Panc1 (cell line): ENCODE results near the gene NPAS3. TPM values are rescaled to one million over a fixed set of nuclear protein-coding genes. Genes with fewer than 3 reads are reported as not detected.

Experiments
- ATAC-seq: fragments of 200-7000 bp; cut with Tn5 transposase; 2 replicates; pipeline ENCODE4 v1.9.1; 2020; ENCODE audit warnings: mild to moderate bottlenecking, moderate library complexity
- BruUV-seq: library from RNA; stranded (reverse); fragments of 400-500 nt; replicated peaks from 2 replicates; lab custom pipeline; 2021; lab: Mats Ljungman, UMichigan
- CTCF ChIA-PET: fragments of 300-600 bp; sonication (Branson Sonifier 250); formaldehyde crosslinking; loops from one replicate; lab custom pipeline; 2022; ENCODE audit warnings: antibody characterized with exemption; lab: Charles Lee
- POLR2A ChIA-PET: fragments of 300-600 bp; sonication (Branson Sonifier 250); formaldehyde crosslinking; loops from one replicate; lab custom pipeline; 2022; ENCODE audit warnings: antibody characterized with exemption; lab: Charles Lee
- DNase-seq: peaks from one replicate; pipeline ENCODE4 v3.0.0-alpha.2; 2010; ENCODE audit warnings: low read depth, low spot score
- H3K27ac ChIP-seq: 2 replicates; pipeline ENCODE4 v1.5.1; 2011; ENCODE audit warnings: mild to moderate bottlenecking, low read length, inconsistent platforms
- H3K27me3 ChIP-seq: fragments of 200-500 bp; sonication (Bioruptor generic); 2 replicates; pipeline ENCODE4 v1.6.0; 2014; ENCODE audit warnings: low read length, inconsistent platforms; ENCODE audit not compliant: control insufficient read depth, insufficient read depth
- H3K36me3 ChIP-seq: fragments of 200-500 bp; sonication (Bioruptor generic); 2 replicates; pipeline ENCODE4 v1.5.1; 2014; ENCODE audit warnings: inconsistent platforms, mild to moderate bottlenecking, low read length, moderate library complexity; ENCODE audit not compliant: control insufficient read depth, insufficient read depth
- H3K4me1 ChIP-seq: 2 replicates; pipeline ENCODE4 v1.5.1; 2011; ENCODE audit warnings: inconsistent platforms, mild to moderate bottlenecking, low read length, moderate library complexity; ENCODE audit not compliant: control insufficient read depth, insufficient read depth
- H3K4me3 ChIP-seq, 2 experiments: 2 replicates each; pipeline ENCODE4 v1.5.1; 2011 to 2012; ENCODE audit warnings: low read depth in 2 of 2, low read length in 2 of 2, mild to moderate bottlenecking in 2 of 2, inconsistent platforms in 1 of 2, moderate library complexity in 1 of 2
- H3K9me3 ChIP-seq: fragments of 200-500 bp; sonication (Bioruptor generic); 2 replicates; pipeline ENCODE4 v1.5.1; 2014; ENCODE audit warnings: low read depth, mild to moderate bottlenecking, inconsistent platforms, low read length, moderate library complexity; ENCODE audit not compliant: control insufficient read depth, insufficient read depth
- POLR2AphosphoS5 ChIP-seq: IDR thresholded peaks from 2 replicates; pipeline ENCODE4 v1.6.1; 2012; ENCODE audit warnings: mild to moderate bottlenecking, low read depth, low read length, moderate library complexity
- SIN3A ChIP-seq: IDR thresholded peaks from 2 replicates; pipeline ENCODE4 v1.6.1; 2012; ENCODE audit warnings: low read depth, mild to moderate bottlenecking, low read length, moderate library complexity, borderline replicate concordance; ENCODE audit not compliant: insufficient read depth
- TCF7L2 ChIP-seq: IDR thresholded peaks from 2 replicates; pipeline ENCODE4 v1.6.1; 2011; ENCODE audit warnings: mild to moderate bottlenecking, low read depth, low read length, inconsistent platforms
- in situ Hi-C: cut with HindIII; loops from 2 replicates; pipeline ENCODE4 v1.10.0; 2016; ENCODE audit warnings: low sequenced_read_pairs, low pct_unique_long_range_greater_than_20kb
- intact Hi-C: fragments of 100-400 bp; cut with micrococcal nuclease; formaldehyde crosslinking; loops from one replicate; pipeline ENCODE4 v1.10.0; 2022; ENCODE audit not compliant: unreplicated experiment
- total RNA-seq: library from RNA; stranded (reverse); gene quantifications from one replicate; pipeline ENCODE4 v1.2.1, GENCODE V29; 2021; ENCODE audit not compliant: unreplicated experiment
- TF ChIP-seq, protein P1 (sequence below), 2 experiments: IDR thresholded peaks; 2 replicates each; pipeline ENCODE4 v1.6.1; 2011 to 2012; ENCODE audit warnings: low read depth in 2 of 2, control low read depth in 1 of 2, low read length in 1 of 2, mild to moderate bottlenecking in 1 of 2, moderate library complexity in 1 of 2; ENCODE audit not compliant: insufficient read depth in 1 of 2
- TF ChIP-seq, protein P2 (sequence below): fragments of 450-650 bp; IDR thresholded peaks from 2 replicates; pipeline ENCODE4 v1.5.1; 2017; ENCODE audit warnings: mild to moderate bottlenecking

Gene NPAS3
- total RNA-seq, 1 experiment from 2014 or later = 0.23 TPM

DNA sequence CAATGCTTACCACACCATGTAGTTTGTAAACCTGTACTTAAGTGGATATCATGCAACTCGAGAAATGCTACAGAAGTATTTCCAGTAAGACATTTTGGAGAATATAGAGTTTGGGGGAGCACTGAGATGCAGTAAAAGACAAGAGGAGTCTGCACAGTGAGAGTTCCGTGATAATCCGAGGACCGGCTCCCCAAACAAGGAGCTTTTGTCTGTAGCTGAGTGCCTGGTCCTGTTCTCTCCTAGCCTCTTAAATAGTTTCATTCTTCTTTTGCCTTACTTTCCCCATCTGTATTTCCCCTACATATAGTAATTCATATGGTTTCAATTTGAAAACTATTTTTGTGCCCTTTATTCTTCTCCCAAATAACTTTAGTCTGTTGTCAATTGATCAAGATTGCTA, 648.1 kb downstream of the NPAS3 start:
- DNase-seq (no peak), ATAC-seq (no peak)
- intact Hi-C loops = no loop called here
- no peaks in the 10 kb centered on the region for H3K36me3 ChIP-seq
- BruUV-seq = no TSS peak
- H3K4me1 ChIP-seq = no peaks in the 10 kb centered on the region
- no peaks in the 10 kb centered on the region for H3K27me3 ChIP-seq
- no peak overlapping the region for H3K4me3 ChIP-seq
- no peaks in the 10 kb centered on the region for H3K9me3 ChIP-seq
- POLR2A ChIA-PET = no interaction called here
- no peak overlapping the region for H3K27ac ChIP-seq
- in situ Hi-C loops = no loop called here
- no peak for TF ChIP-seq TCF7L2
- CTCF ChIA-PET = no interaction called here

DNA sequence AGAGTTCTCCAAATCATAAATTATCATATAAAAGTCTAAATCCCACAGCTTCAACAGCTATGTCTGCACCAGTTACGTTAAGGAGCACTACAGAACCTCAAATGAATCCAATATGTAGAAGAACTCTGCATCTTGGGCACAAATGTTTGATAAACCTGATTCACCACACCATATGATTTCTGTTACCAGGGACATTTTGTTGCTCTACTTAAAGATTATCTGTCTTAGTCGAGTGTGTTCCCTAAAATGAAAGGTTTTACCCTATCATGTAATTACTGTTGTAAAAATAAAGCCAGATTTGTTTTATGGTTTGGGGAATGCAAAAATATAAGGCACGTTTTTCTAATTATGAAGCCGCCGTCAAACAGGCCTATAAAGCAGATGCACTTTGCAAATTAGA, 649.1 kb downstream of the NPAS3 start:
- CTCF ChIA-PET = no interaction called here
- intact Hi-C loops = no loop called here

DNA sequence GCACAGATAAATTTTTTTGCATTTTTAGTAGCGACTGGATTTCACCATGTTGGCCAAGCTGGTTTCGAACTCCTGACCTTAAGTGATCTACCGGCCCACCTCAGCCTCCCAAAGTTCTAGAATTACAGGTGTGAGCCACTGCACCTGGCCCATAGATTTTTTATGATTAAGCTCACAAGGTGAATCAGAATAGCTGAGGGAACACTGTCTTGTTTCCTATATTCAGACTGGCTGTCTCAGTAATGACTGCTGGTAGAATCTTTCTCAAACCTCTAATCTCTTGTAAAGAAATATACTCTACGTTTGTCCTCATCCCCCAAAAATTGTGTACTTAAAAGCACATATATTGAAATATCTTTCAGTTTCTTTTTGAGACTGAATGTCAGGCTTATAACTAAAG, 650.1 kb downstream of the NPAS3 start:
- no peak for TF ChIP-seq SIN3A
- TF ChIP-seq, protein P1, sequence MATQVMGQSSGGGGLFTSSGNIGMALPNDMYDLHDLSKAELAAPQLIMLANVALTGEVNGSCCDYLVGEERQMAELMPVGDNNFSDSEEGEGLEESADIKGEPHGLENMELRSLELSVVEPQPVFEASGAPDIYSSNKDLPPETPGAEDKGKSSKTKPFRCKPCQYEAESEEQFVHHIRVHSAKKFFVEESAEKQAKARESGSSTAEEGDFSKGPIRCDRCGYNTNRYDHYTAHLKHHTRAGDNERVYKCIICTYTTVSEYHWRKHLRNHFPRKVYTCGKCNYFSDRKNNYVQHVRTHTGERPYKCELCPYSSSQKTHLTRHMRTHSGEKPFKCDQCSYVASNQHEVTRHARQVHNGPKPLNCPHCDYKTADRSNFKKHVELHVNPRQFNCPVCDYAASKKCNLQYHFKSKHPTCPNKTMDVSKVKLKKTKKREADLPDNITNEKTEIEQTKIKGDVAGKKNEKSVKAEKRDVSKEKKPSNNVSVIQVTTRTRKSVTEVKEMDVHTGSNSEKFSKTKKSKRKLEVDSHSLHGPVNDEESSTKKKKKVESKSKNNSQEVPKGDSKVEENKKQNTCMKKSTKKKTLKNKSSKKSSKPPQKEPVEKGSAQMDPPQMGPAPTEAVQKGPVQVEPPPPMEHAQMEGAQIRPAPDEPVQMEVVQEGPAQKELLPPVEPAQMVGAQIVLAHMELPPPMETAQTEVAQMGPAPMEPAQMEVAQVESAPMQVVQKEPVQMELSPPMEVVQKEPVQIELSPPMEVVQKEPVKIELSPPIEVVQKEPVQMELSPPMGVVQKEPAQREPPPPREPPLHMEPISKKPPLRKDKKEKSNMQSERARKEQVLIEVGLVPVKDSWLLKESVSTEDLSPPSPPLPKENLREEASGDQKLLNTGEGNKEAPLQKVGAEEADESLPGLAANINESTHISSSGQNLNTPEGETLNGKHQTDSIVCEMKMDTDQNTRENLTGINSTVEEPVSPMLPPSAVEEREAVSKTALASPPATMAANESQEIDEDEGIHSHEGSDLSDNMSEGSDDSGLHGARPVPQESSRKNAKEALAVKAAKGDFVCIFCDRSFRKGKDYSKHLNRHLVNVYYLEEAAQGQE (IDR thresholded peaks at IDR 0.05; ENCODE audit: insufficient read depth in 1 of 2, low read depth in 2 of 2, low read length in 1 of 2) = no peak
- TF ChIP-seq POLR2AphosphoS5 = no peak
- TF ChIP-seq, protein P2, sequence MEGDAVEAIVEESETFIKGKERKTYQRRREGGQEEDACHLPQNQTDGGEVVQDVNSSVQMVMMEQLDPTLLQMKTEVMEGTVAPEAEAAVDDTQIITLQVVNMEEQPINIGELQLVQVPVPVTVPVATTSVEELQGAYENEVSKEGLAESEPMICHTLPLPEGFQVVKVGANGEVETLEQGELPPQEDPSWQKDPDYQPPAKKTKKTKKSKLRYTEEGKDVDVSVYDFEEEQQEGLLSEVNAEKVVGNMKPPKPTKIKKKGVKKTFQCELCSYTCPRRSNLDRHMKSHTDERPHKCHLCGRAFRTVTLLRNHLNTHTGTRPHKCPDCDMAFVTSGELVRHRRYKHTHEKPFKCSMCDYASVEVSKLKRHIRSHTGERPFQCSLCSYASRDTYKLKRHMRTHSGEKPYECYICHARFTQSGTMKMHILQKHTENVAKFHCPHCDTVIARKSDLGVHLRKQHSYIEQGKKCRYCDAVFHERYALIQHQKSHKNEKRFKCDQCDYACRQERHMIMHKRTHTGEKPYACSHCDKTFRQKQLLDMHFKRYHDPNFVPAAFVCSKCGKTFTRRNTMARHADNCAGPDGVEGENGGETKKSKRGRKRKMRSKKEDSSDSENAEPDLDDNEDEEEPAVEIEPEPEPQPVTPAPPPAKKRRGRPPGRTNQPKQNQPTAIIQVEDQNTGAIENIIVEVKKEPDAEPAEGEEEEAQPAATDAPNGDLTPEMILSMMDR = no peak
- no peak for TF ChIP-seq TCF7L2
- Histone ChIP-seq H3K4me3 (no peak overlapping the region), H3K36me3 (no peaks in the 10 kb centered on the region), H3K27ac (no peak overlapping the region), H3K27me3 (no peaks in the 10 kb centered on the region), H3K4me1 (no peaks in the 10 kb centered on the region), H3K9me3 (no peaks in the 10 kb centered on the region)
- in situ Hi-C loops (no loop called here), intact Hi-C loops (no loop called here)
- CTCF ChIA-PET = no interaction called here
- POLR2A ChIA-PET = no interaction called here
- DNase-seq (no peak), ATAC-seq (no peak)
- no TSS peak for BruUV-seq

More for the DNA sequence above, 649.1 kb downstream of the NPAS3 start:
- POLR2A ChIA-PET = no interaction called here
- no peaks in the 10 kb centered on the region for H3K27me3 ChIP-seq
- H3K4me1 ChIP-seq = no peaks in the 10 kb centered on the region
- H3K9me3 ChIP-seq = no peaks in the 10 kb centered on the region
- in situ Hi-C loops = no loop called here
- DNase-seq = no peak
- H3K4me3 ChIP-seq = no peak overlapping the region
- H3K27ac ChIP-seq = no peak overlapping the region
- TF ChIP-seq, protein P2 = no peak
- TF ChIP-seq, protein P1 (IDR thresholded peaks at IDR 0.05; ENCODE audit: insufficient read depth in 1 of 2, low read depth in 2 of 2, low read length in 1 of 2) = no peak
- TF ChIP-seq POLR2AphosphoS5 = no peak
- TF ChIP-seq TCF7L2 = no peak
- no peak for TF ChIP-seq SIN3A
- BruUV-seq = no TSS peak
- ATAC-seq = no peak
- no peaks in the 10 kb centered on the region for H3K36me3 ChIP-seq
